Measurements from ENCODE around the gene FRMD5.

DNA sequence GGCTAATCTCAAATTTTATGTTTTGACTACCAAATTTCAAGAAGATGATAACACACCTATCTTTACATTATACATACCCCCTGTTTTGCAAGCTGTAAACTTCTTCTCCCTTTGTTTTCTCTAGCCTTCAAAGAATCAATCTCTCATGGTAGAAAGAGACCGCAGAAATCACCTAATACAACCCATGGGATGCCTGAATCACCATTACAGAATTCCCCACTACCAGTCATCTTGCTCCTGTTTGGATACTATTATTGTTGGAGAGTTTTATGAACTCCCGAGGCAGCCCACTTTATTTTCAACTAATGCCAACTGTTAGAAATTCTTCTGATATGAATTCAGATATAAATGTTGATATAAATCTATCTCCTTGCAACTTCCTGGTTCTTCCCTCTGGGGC is 110.9 kb downstream of the FRMD5 start:
- TF ChIP-seq, protein P1, sequence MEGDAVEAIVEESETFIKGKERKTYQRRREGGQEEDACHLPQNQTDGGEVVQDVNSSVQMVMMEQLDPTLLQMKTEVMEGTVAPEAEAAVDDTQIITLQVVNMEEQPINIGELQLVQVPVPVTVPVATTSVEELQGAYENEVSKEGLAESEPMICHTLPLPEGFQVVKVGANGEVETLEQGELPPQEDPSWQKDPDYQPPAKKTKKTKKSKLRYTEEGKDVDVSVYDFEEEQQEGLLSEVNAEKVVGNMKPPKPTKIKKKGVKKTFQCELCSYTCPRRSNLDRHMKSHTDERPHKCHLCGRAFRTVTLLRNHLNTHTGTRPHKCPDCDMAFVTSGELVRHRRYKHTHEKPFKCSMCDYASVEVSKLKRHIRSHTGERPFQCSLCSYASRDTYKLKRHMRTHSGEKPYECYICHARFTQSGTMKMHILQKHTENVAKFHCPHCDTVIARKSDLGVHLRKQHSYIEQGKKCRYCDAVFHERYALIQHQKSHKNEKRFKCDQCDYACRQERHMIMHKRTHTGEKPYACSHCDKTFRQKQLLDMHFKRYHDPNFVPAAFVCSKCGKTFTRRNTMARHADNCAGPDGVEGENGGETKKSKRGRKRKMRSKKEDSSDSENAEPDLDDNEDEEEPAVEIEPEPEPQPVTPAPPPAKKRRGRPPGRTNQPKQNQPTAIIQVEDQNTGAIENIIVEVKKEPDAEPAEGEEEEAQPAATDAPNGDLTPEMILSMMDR (conservative IDR thresholded peaks at IDR 0.05; ENCODE audit: low read depth in 2 of 2), result no peak
- no peak for TF ChIP-seq EZH2 (IDR thresholded peaks at IDR 0.05; ENCODE audit: low read depth, unreplicated experiment)
- TF ChIP-seq POLR2AphosphoS5 (IDR thresholded peaks at IDR 0.05; ENCODE audit: low read depth), result no peak
- no peak for TF ChIP-seq NANOG (IDR thresholded peaks at IDR 0.05; ENCODE audit: borderline replicate concordance)
- TF ChIP-seq, protein P2, sequence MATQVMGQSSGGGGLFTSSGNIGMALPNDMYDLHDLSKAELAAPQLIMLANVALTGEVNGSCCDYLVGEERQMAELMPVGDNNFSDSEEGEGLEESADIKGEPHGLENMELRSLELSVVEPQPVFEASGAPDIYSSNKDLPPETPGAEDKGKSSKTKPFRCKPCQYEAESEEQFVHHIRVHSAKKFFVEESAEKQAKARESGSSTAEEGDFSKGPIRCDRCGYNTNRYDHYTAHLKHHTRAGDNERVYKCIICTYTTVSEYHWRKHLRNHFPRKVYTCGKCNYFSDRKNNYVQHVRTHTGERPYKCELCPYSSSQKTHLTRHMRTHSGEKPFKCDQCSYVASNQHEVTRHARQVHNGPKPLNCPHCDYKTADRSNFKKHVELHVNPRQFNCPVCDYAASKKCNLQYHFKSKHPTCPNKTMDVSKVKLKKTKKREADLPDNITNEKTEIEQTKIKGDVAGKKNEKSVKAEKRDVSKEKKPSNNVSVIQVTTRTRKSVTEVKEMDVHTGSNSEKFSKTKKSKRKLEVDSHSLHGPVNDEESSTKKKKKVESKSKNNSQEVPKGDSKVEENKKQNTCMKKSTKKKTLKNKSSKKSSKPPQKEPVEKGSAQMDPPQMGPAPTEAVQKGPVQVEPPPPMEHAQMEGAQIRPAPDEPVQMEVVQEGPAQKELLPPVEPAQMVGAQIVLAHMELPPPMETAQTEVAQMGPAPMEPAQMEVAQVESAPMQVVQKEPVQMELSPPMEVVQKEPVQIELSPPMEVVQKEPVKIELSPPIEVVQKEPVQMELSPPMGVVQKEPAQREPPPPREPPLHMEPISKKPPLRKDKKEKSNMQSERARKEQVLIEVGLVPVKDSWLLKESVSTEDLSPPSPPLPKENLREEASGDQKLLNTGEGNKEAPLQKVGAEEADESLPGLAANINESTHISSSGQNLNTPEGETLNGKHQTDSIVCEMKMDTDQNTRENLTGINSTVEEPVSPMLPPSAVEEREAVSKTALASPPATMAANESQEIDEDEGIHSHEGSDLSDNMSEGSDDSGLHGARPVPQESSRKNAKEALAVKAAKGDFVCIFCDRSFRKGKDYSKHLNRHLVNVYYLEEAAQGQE (IDR thresholded peaks at IDR 0.05; ENCODE audit: unreplicated experiment), result no peak
- TF ChIP-seq, protein P3, sequence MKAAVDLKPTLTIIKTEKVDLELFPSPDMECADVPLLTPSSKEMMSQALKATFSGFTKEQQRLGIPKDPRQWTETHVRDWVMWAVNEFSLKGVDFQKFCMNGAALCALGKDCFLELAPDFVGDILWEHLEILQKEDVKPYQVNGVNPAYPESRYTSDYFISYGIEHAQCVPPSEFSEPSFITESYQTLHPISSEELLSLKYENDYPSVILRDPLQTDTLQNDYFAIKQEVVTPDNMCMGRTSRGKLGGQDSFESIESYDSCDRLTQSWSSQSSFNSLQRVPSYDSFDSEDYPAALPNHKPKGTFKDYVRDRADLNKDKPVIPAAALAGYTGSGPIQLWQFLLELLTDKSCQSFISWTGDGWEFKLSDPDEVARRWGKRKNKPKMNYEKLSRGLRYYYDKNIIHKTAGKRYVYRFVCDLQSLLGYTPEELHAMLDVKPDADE (IDR thresholded peaks at IDR 0.05), result no peak
- no peak for TF ChIP-seq EZH2phosphoT487 (IDR thresholded peaks at IDR 0.05; ENCODE audit: unreplicated experiment)
- TF ChIP-seq, protein P4, sequence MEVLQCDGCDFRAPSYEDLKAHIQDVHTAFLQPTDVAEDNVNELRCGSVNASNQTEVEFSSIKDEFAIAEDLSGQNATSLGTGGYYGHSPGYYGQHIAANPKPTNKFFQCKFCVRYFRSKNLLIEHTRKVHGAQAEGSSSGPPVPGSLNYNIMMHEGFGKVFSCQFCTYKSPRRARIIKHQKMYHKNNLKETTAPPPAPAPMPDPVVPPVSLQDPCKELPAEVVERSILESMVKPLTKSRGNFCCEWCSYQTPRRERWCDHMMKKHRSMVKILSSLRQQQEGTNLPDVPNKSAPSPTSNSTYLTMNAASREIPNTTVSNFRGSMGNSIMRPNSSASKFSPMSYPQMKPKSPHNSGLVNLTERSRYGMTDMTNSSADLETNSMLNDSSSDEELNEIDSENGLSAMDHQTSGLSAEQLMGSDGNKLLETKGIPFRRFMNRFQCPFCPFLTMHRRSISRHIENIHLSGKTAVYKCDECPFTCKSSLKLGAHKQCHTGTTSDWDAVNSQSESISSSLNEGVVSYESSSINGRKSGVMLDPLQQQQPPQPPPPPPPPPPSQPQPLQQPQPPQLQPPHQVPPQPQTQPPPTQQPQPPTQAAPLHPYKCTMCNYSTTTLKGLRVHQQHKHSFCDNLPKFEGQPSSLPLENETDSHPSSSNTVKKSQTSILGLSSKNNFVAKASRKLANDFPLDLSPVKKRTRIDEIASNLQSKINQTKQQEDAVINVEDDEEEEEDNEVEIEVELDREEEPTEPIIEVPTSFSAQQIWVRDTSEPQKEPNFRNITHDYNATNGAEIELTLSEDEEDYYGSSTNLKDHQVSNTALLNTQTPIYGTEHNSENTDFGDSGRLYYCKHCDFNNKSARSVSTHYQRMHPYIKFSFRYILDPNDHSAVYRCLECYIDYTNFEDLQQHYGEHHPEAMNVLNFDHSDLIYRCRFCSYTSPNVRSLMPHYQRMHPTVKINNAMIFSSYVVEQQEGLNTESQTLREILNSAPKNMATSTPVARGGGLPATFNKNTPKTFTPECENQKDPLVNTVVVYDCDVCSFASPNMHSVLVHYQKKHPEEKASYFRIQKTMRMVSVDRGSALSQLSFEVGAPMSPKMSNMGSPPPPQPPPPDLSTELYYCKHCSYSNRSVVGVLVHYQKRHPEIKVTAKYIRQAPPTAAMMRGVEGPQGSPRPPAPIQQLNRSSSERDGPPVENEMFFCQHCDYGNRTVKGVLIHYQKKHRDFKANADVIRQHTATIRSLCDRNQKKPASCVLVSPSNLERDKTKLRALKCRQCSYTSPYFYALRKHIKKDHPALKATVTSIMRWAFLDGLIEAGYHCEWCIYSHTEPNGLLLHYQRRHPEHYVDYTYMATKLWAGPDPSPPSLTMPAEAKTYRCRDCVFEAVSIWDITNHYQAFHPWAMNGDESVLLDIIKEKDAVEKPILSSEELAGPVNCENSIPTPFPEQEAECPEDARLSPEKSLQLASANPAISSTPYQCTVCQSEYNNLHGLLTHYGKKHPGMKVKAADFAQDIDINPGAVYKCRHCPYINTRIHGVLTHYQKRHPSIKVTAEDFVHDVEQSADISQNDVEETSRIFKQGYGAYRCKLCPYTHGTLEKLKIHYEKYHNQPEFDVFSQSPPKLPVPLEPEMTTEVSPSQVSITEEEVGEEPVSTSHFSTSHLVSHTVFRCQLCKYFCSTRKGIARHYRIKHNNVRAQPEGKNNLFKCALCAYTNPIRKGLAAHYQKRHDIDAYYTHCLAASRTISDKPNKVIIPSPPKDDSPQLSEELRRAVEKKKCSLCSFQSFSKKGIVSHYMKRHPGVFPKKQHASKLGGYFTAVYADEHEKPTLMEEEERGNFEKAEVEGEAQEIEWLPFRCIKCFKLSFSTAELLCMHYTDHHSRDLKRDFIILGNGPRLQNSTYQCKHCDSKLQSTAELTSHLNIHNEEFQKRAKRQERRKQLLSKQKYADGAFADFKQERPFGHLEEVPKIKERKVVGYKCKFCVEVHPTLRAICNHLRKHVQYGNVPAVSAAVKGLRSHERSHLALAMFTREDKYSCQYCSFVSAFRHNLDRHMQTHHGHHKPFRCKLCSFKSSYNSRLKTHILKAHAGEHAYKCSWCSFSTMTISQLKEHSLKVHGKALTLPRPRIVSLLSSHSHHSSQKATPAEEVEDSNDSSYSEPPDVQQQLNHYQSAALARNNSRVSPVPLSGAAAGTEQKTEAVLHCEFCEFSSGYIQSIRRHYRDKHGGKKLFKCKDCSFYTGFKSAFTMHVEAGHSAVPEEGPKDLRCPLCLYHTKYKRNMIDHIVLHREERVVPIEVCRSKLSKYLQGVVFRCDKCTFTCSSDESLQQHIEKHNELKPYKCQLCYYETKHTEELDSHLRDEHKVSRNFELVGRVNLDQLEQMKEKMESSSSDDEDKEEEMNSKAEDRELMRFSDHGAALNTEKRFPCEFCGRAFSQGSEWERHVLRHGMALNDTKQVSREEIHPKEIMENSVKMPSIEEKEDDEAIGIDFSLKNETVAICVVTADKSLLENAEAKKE (CRISPR knock-in tag; IDR thresholded peaks at IDR 0.05), result no peak
- no peak for TF ChIP-seq CREB1 (CRISPR knock-in tag; IDR thresholded peaks at IDR 0.05; ENCODE audit: low read depth)
- no peak for TF ChIP-seq JUNB (IDR thresholded peaks at IDR 0.05; ENCODE audit: unreplicated experiment)
- no peak for TF ChIP-seq STAT1 (IDR thresholded peaks at IDR 0.05; ENCODE audit: unreplicated experiment)
- no peak for TF ChIP-seq ZNF331 (CRISPR knock-in tag; IDR thresholded peaks at IDR 0.05; ENCODE audit: low read depth)

All from GM23338 (cell line).